ENCODE data around the gene XK. TPM values are rescaled to one million over a fixed set of nuclear protein-coding genes. Genes with fewer than 3 reads are reported as not detected.

The XK gene
- total RNA-seq, 3 donors from 2014 or later = 22.8 to 34.7 (median 29.5) TPM

GRCh38 chrX:37697169-37697760 lies 11.7 kb downstream of the XK start:
- peak; percentile 75 for ATAC-seq
- Histone ChIP-seq H3K9me3 (no peaks in the 10 kb centered on the region), H3K36me3 (ENCODE audit: low read depth) (no peaks in the 10 kb centered on the region), H3K4me3 (no peak overlapping the region), H3K4me1 (ENCODE audit: low read depth) (no peaks in the 10 kb centered on the region)
- intact Hi-C loops (cut with DNase I, micrococcal nuclease) = no loop called here
- TF ChIP-seq, protein P1, sequence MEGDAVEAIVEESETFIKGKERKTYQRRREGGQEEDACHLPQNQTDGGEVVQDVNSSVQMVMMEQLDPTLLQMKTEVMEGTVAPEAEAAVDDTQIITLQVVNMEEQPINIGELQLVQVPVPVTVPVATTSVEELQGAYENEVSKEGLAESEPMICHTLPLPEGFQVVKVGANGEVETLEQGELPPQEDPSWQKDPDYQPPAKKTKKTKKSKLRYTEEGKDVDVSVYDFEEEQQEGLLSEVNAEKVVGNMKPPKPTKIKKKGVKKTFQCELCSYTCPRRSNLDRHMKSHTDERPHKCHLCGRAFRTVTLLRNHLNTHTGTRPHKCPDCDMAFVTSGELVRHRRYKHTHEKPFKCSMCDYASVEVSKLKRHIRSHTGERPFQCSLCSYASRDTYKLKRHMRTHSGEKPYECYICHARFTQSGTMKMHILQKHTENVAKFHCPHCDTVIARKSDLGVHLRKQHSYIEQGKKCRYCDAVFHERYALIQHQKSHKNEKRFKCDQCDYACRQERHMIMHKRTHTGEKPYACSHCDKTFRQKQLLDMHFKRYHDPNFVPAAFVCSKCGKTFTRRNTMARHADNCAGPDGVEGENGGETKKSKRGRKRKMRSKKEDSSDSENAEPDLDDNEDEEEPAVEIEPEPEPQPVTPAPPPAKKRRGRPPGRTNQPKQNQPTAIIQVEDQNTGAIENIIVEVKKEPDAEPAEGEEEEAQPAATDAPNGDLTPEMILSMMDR (IDR thresholded peaks at IDR 0.05) = no peak
- DNase-seq = peak in 2 of 3 donors; percentile 17 to 33

DNA sequence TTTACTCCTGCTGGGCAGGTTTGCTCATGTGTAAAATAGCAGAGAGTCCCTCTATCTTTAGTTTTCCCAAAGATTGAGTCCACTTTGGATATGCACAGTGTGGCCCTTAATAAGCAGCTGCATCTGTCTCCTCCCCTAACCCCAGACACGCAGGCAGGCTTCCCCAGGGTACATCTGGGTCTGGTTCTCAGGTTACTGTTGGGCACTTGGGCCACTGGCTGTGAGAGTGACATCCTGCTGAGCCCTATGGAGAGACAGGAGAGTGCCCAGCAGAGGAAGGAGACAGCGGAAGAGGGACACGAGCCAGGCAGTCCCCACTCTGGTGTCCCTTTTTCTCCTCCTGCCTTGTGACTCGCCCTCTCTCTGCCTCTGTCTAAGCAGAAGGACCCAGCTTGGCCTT lies 16.0 kb downstream of the XK start:
- Histone ChIP-seq H3K4me1 (ENCODE audit: low read depth) (no peaks in the 10 kb centered on the region), H3K9me3 (no peaks in the 10 kb centered on the region), H3K36me3 (ENCODE audit: low read depth) (no peaks in the 10 kb centered on the region), H3K4me3 (no peak overlapping the region)
- TF ChIP-seq, protein P1 (IDR thresholded peaks at IDR 0.05) = no peak
- intact Hi-C loops (cut with DNase I, micrococcal nuclease) = no loop called here
- DNase-seq (no peak), ATAC-seq (no peak)

GRCh38 chrX:37711991-37712390 lies 26.4 kb downstream of the XK start:
- TF ChIP-seq, protein P1 (IDR thresholded peaks at IDR 0.05) = no peak
- Histone ChIP-seq H3K36me3 (ENCODE audit: low read depth) (no peaks in the 10 kb centered on the region), H3K4me3 (no peak overlapping the region), H3K9me3 (no peaks in the 10 kb centered on the region), H3K4me1 (ENCODE audit: low read depth) (no peaks in the 10 kb centered on the region)
- no peak for ATAC-seq
- intact Hi-C loops (cut with DNase I, micrococcal nuclease) = no loop called here
- DNase-seq = no peak

DNA sequence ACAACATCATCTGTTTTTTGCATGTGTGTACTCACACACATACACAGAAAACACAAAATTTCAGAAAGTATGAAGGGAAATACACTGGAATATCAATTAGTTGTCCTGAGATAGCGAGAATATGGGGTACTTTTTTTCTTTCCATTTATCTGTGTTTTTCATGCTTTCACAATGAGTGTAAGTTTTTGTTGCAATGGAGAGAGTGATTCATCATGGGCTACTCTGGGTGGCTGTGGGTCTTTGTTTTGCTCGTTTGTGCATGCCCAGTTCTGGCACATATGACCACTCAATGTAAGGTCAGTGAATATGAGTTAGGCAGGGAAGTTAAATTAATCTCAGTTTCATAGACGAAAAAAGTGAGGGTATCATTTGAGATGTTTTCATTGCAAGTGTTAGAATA lies 26.9 kb downstream of the XK start:
- TF ChIP-seq, protein P1 (IDR thresholded peaks at IDR 0.05) = no peak
- no peaks in the 10 kb centered on the region for H3K9me3 ChIP-seq
- ATAC-seq (no peak), DNase-seq (no peak)
- no peaks in the 10 kb centered on the region for H3K4me1 ChIP-seq (ENCODE audit: low read depth)
- no peaks in the 10 kb centered on the region for H3K36me3 ChIP-seq (ENCODE audit: low read depth)
- H3K4me3 ChIP-seq = no peak overlapping the region
- intact Hi-C loops (cut with DNase I, micrococcal nuclease) = no loop called here

GRCh38 chrX:37714479-37714878 lies 28.9 kb downstream of the XK start:
- TF ChIP-seq, protein P1 (IDR thresholded peaks at IDR 0.05) = no peak
- DNase-seq (no peak), ATAC-seq (no peak)
- Histone ChIP-seq H3K36me3 (ENCODE audit: low read depth) (no peaks in the 10 kb centered on the region), H3K4me3 (no peak overlapping the region), H3K9me3 (no peaks in the 10 kb centered on the region), H3K4me1 (ENCODE audit: low read depth) (no peaks in the 10 kb centered on the region)
- intact Hi-C loops (cut with DNase I, micrococcal nuclease) = no loop called here

DNA sequence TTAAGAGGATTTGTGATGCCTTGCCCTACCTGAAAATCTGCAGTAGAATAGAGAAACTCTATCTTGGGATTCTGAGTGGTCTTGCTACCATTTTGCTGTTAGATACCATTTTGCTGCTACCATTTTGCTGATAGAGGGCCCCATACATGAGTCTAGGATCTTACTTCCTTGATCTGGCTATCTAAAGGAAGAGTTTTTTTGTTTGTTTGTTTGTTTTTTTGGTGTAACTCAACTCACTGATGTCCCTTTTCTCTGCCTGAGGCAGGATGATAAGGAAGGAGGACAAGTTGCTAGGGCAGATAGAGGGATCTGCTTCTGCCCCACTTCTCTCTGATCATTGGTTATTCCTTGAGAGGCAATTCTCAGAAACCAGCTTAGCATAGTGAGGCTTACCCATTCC lies 31.0 kb downstream of the XK start:
- Histone ChIP-seq H3K9me3 (no peaks in the 10 kb centered on the region), H3K36me3 (ENCODE audit: low read depth) (no peaks in the 10 kb centered on the region), H3K4me3 (no peak overlapping the region), H3K4me1 (ENCODE audit: low read depth) (no peaks in the 10 kb centered on the region)
- DNase-seq = no peak
- TF ChIP-seq, protein P1 (IDR thresholded peaks at IDR 0.05) = no peak
- intact Hi-C loops (cut with DNase I, micrococcal nuclease) = no loop called here
- ATAC-seq = no peak

Data from mucosa of descending colon (tissue), 3 donors.